ENCODE results near the gene LRRC9. TPM values are rescaled to one million over a fixed set of nuclear protein-coding genes. Genes with fewer than 3 reads are reported as not detected.
"Not testable (repeated sequence)": the region's sequence is repeated elsewhere in the genome, so short reads cannot be mapped to it uniquely, and the experiment has no call there.

Gene LRRC9
- total RNA-seq, 1 donor from 2014 or later: 1.7 TPM

DNA sequence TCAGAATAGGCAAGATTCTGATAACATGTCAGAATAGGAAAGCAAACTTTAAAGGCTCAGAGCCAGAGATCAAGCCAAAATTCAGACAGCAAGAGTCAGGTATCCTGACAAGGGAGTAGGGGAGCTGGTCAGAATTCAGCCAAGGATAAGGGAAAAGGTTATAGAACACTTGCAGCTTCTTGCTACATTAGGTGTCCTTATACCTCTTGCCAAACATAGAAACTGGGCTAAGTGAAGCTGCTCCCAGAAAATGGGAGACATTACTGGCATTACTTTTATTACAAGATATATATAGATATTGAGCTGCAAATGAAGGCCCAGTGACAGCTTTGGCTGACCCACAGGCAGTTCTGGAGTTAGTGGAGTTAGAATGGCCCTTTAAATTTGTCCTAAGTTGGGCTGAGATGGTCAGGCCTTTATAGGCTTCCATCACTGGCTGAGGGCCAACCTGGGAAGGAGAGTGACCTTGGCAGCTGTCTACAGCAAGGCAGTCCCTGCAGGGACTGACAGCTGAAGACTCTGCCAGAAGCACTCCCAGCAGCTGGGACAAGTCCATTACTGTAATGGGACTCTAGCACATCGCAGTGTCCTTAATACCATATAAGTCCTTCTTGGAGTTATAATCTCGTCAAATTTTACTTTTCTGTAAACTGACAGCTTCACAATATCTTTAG lies 83.0 kb downstream of the LRRC9 start:
- Mint-ChIP-seq H3K4me1 (ENCODE audit: unreplicated experiment) (no peaks in the 10 kb centered on the region), H3K27ac (no peak overlapping the region), H3K27me3 (no peaks in the 10 kb centered on the region), H3K36me3 (no peaks in the 10 kb centered on the region), H3K4me3 (no peak overlapping the region), H3K9me3 (no peaks in the 10 kb centered on the region)
- no peak for DNase-seq (ENCODE audit: extremely low spot score, unreplicated experiment)
- TF ChIP-seq, protein P1, sequence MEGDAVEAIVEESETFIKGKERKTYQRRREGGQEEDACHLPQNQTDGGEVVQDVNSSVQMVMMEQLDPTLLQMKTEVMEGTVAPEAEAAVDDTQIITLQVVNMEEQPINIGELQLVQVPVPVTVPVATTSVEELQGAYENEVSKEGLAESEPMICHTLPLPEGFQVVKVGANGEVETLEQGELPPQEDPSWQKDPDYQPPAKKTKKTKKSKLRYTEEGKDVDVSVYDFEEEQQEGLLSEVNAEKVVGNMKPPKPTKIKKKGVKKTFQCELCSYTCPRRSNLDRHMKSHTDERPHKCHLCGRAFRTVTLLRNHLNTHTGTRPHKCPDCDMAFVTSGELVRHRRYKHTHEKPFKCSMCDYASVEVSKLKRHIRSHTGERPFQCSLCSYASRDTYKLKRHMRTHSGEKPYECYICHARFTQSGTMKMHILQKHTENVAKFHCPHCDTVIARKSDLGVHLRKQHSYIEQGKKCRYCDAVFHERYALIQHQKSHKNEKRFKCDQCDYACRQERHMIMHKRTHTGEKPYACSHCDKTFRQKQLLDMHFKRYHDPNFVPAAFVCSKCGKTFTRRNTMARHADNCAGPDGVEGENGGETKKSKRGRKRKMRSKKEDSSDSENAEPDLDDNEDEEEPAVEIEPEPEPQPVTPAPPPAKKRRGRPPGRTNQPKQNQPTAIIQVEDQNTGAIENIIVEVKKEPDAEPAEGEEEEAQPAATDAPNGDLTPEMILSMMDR (conservative IDR thresholded peaks at IDR 0.05): no peak

DNA sequence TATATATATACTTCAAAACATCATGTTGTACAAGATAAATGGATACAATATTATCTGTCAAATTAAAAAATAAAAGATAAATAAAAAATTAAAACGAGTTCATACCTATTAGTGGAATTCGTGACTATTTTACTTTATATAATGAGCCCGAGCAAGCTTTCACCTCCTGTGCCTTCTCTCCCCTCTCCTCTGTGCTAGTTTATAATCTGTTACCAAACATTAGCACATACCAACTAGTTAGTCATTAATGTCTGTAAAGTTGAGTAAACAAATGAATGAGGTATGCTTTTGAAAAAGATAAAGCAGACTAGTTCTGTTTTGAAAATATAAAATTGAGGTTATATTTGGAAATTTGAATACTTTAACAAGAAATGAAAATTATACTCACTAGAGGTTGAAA lies 84.0 kb downstream of the LRRC9 start:
- Mint-ChIP-seq H3K27me3 (no peaks in the 10 kb centered on the region), H3K9me3 (peaks cover 2% of the 10 kb centered on the region), H3K4me1 (ENCODE audit: unreplicated experiment) (no peaks in the 10 kb centered on the region), H3K4me3 (no peak overlapping the region), H3K36me3 (no peaks in the 10 kb centered on the region), H3K27ac (no peak overlapping the region)
- no peak for DNase-seq (ENCODE audit: extremely low spot score, unreplicated experiment)
- TF ChIP-seq, protein P1 (conservative IDR thresholded peaks at IDR 0.05): no peak

DNA sequence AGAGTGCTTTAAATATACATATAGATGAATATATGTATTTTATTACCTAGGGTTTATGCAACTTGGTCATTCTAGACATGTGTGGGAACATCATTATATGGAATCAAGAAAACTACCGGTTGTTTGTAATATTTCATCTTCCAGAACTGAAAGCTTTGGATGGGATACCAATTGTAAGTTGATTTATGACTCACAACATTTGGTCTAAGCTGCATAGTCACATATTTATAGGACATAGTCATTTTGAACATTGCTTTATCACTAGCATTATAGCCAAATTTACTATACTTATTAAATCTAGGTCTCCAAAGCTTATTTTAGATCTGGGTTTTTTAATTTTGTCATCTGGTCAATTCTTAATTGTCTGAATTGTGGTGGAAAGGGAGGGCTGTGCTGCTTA lies 88.1 kb downstream of the LRRC9 start:
- no peak for DNase-seq (ENCODE audit: extremely low spot score, unreplicated experiment)
- Mint-ChIP-seq H3K4me1 (ENCODE audit: unreplicated experiment) (no peaks in the 10 kb centered on the region), H3K36me3 (no peaks in the 10 kb centered on the region), H3K27me3 (no peaks in the 10 kb centered on the region), H3K27ac (no peak overlapping the region), H3K9me3 (peaks cover 4% of the 10 kb centered on the region), H3K4me3 (no peak overlapping the region)
- TF ChIP-seq, protein P1 (conservative IDR thresholded peaks at IDR 0.05): no peak

DNA sequence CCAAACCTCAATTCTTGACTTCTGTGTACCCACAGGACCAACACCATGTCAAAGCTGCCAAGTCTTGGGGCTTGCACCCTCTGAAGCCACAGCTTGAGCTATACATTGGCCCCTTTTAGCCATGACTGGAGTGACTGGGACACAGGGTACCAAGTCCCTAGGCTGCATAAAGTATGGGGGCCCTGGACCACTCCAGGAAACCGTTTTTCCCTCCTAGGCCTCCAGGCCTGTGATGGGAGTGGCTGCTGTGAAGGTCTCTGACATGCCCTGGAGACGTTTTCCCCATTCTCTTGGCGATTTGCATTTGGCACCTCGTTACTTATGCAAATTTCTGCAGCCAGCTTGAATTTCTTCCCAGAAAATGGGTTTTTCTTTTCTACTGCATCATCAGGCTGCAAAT lies 90.3 kb downstream of the LRRC9 start:
- H3K27me3 Mint-ChIP-seq; DNase-seq (ENCODE audit: extremely low spot score, unreplicated experiment); H3K4me3 Mint-ChIP-seq; H3K36me3 Mint-ChIP-seq; H3K9me3 Mint-ChIP-seq; H3K4me1 Mint-ChIP-seq (ENCODE audit: unreplicated experiment); H3K27ac Mint-ChIP-seq: not testable (repeated sequence)

DNA sequence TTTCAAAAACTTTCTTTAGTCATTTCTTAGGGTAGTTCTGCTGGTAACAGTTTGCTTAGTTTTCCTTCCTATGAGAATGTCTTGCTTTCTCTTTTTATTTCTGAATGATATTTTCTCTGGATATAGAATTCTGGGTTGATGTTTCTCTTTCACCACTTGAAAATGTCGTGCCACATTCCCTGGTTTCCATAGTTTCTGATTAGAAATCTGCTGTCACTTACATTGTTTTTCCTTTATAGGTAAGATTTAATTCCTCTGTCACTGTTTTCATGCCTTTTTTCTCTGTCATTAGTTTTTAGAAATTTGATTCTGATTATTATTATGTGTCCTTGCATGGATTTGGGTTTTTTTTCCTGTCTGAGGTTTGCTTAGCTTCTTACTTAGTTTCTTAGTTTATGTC lies 94.5 kb downstream of the LRRC9 start:
- DNase-seq (ENCODE audit: extremely low spot score, unreplicated experiment): no peak
- Mint-ChIP-seq H3K27ac (no peak overlapping the region), H3K9me3 (peaks cover 6% of the 10 kb centered on the region), H3K36me3 (no peaks in the 10 kb centered on the region), H3K27me3 (no peaks in the 10 kb centered on the region), H3K4me1 (ENCODE audit: unreplicated experiment) (no peaks in the 10 kb centered on the region), H3K4me3 (no peak overlapping the region)
- TF ChIP-seq, protein P1 (conservative IDR thresholded peaks at IDR 0.05): no peak

DNA sequence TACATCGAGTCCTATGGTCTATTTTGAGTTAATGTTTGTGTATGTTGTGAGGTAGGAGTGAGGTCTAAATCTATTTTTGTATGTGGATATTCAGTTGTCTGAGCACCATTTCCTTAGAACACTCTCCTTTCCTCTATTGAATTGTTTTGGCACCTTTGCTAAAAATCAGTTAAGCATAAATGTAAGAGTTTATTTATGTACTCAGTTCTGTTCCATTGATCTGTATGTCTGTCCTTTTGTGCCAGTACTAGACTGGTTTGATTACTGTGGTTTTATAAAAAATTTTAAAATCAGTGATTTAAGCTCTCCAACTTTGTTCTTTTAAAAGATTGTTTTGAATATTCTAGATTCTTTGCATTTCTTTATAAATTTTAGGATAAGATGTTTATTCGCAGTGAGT lies 101.7 kb downstream of the LRRC9 start:
- Mint-ChIP-seq H3K27me3 (no peaks in the 10 kb centered on the region), H3K36me3 (no peaks in the 10 kb centered on the region), H3K4me3 (no peak overlapping the region), H3K27ac (no peak overlapping the region), H3K4me1 (ENCODE audit: unreplicated experiment) (no peaks in the 10 kb centered on the region), H3K9me3 (no peaks in the 10 kb centered on the region)
- no peak for DNase-seq (ENCODE audit: extremely low spot score, unreplicated experiment)
- TF ChIP-seq, protein P1 (conservative IDR thresholded peaks at IDR 0.05): no peak

Measured in type B pancreatic cell (in vitro differentiated cells).